Activated naive CD8-positive, alpha-beta T cell treated with anti-CD3 and anti-CD28 coated beads, Interleukin-2, amount 50 U/mL, for 24 hours (primary cell): ENCODE measurements around the gene ADAMTS17.

Experiments used
- ATAC-seq: fragments of 150-1000 bp; cut with Tn5 transposase; one replicate; pipeline ENCODE4 v1.10.0; 2021
- DNase-seq: peaks from one replicate; pipeline ENCODE4 v3.0.0; 2021
- H3K27ac Mint-ChIP-seq: one replicate; pipeline ENCODE4 v1.8.0; 2021; ENCODE audit warnings: mild to moderate bottlenecking, mixed read lengths
- H3K27me3 Mint-ChIP-seq: one replicate; pipeline ENCODE4 v1.8.0; 2021; ENCODE audit warnings: mixed read lengths
- H3K36me3 Mint-ChIP-seq: one replicate; pipeline ENCODE4 v1.8.0; 2021; ENCODE audit warnings: low read depth, mixed read lengths
- H3K4me1 Mint-ChIP-seq: one replicate; pipeline ENCODE4 v1.8.0; 2021; ENCODE audit warnings: mixed read lengths
- H3K4me3 Mint-ChIP-seq: one replicate; pipeline ENCODE4 v1.8.0; 2021; ENCODE audit warnings: mild to moderate bottlenecking, moderate library complexity, mixed read lengths
- H3K9me3 Mint-ChIP-seq: one replicate; pipeline ENCODE4 v1.8.0; 2021; ENCODE audit warnings: mixed read lengths

ADAMTS17 gene

DNA sequence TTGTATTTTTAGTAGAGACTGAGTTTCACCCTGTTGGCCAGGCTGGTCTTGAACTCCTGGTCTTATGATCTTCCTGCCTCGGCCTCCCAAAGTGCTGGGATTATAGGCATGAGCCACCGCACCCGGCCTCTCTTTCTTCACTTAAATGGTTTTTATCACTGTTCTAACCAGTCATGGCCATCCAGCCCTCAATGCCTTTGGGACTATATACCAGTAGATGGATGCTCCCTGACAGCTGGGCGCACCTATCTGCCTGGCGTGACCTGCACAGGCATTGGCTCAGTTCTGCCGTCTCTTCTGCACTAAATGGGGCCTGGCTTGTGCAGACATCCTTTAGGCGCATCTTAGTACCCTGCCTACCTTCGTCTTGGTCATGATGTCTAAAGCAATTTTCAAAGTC lies 233.4 kb downstream of the ADAMTS17 start:
- H3K4me1 Mint-ChIP-seq = peaks cover 29% of the 10 kb centered on the region
- H3K36me3 Mint-ChIP-seq = no peaks in the 10 kb centered on the region
- no peak overlapping the region for H3K4me3 Mint-ChIP-seq
- H3K9me3 Mint-ChIP-seq = no peaks in the 10 kb centered on the region
- no peaks in the 10 kb centered on the region for H3K27me3 Mint-ChIP-seq
- no peak overlapping the region for H3K27ac Mint-ChIP-seq
- DNase-seq (no peak), ATAC-seq (no peak)

GRCh38 chr15:100107606-100108225 lies 234.1 kb downstream of the ADAMTS17 start:
- H3K9me3 Mint-ChIP-seq = no peaks in the 10 kb centered on the region
- no peak overlapping the region for H3K27ac Mint-ChIP-seq

DNA sequence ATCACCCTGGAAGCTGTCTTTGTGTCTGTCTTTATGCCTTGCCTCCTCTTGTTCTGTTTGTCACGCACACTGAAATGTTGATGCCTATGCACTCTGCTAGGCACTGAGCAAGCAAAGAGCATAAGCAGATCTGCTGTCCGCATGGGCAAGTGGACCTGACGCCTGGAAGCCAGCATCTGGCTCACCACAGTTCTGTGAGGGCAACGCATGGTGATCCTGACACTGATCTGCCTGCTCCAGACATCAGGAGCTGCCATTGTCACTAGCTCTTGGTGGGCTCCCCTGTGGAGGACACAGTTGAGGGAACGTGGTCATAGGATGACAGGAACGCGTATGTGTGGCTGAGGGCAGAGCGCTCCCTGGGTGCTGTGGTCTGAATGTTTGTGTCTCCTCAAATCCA lies 234.6 kb downstream of the ADAMTS17 start:
- Mint-ChIP-seq H3K27me3 (no peaks in the 10 kb centered on the region), H3K4me3 (no peak overlapping the region), H3K4me1 (peaks cover 22% of the 10 kb centered on the region), H3K27ac (no peak overlapping the region), H3K36me3 (no peaks in the 10 kb centered on the region), H3K9me3 (no peaks in the 10 kb centered on the region)
- DNase-seq (no peak), ATAC-seq (no peak)

More at GRCh38 chr15:100107606-100108225, 234.1 kb downstream of the ADAMTS17 start:
- Mint-ChIP-seq H3K4me3 (no peak overlapping the region), H3K4me1 (peaks cover 27% of the 10 kb centered on the region), H3K36me3 (no peaks in the 10 kb centered on the region), H3K27me3 (no peaks in the 10 kb centered on the region)
- DNase-seq (no peak), ATAC-seq (no peak)

- H3K27ac Mint-ChIP-seq = no peak overlapping the region
- ATAC-seq (no peak), DNase-seq (no peak)
- no peaks in the 10 kb centered on the region for H3K27me3 Mint-ChIP-seq
- H3K36me3 Mint-ChIP-seq = no peaks in the 10 kb centered on the region
- H3K4me1 Mint-ChIP-seq = peaks cover 17% of the 10 kb centered on the region
- H3K9me3 Mint-ChIP-seq = no peaks in the 10 kb centered on the region
- no peak overlapping the region for H3K4me3 Mint-ChIP-seq
Observed at GRCh38 chr15:100106732-100107131, 235.0 kb downstream of the ADAMTS17 start.

- H3K9me3 Mint-ChIP-seq = no peaks in the 10 kb centered on the region
- no peaks in the 10 kb centered on the region for H3K36me3 Mint-ChIP-seq
- DNase-seq = no peak
- ATAC-seq = no peak
- H3K27me3 Mint-ChIP-seq = no peaks in the 10 kb centered on the region
- peaks cover 2% of the 10 kb centered on the region for H3K4me1 Mint-ChIP-seq
- no peak overlapping the region for H3K27ac Mint-ChIP-seq
- no peak overlapping the region for H3K4me3 Mint-ChIP-seq
Observed at GRCh38 chr15:100105101-100105500, 236.7 kb downstream of the ADAMTS17 start.

DNA sequence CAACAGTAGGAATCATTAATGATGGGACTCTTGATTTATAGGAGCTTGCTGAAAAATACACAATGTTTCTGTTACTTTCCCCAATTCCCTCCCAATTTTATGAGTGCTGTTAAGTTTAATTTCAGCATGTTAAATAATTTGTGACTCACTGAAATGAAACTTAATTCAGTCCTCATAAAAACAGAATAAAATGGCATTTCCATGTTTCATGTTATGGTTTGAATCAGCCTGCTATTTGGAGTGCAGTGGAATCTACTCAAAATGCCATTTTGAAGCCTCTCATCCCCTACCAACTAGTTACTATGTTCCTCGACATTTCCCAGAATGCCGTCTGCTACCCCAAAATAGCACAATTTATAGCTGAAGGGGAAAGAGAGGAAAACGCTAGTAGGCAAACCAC lies 237.5 kb downstream of the ADAMTS17 start:
- Mint-ChIP-seq H3K27ac (no peak overlapping the region), H3K4me3 (no peak overlapping the region), H3K4me1 (no peaks in the 10 kb centered on the region), H3K9me3 (no peaks in the 10 kb centered on the region), H3K36me3 (no peaks in the 10 kb centered on the region), H3K27me3 (no peaks in the 10 kb centered on the region)
- no peak for DNase-seq
- no peak for ATAC-seq

DNA sequence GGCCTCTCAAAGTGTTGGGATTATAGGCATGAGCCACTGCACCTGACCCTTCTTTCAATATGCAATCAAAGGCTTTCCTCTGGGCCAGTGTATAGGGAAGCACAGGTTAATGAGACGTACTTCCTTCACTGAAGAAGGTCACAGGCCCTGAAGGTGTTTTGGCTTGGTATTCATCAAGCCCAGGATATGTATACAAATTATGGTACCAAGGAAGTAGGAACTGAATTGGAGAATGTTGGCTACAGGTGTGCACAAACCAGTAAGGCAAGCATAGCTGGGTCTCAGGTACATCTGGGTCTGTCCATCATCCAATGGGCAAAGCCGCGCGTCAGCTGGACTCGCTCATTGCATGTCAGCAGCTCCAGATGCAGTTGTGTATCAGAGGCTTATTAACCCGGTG lies 237.9 kb downstream of the ADAMTS17 start:
- no peak for DNase-seq
- no peak overlapping the region for H3K4me3 Mint-ChIP-seq
- no peak for ATAC-seq
- no peaks in the 10 kb centered on the region for H3K27me3 Mint-ChIP-seq
- H3K36me3 Mint-ChIP-seq = no peaks in the 10 kb centered on the region
- H3K4me1 Mint-ChIP-seq = no peaks in the 10 kb centered on the region
- no peak overlapping the region for H3K27ac Mint-ChIP-seq
- H3K9me3 Mint-ChIP-seq = no peaks in the 10 kb centered on the region

DNA sequence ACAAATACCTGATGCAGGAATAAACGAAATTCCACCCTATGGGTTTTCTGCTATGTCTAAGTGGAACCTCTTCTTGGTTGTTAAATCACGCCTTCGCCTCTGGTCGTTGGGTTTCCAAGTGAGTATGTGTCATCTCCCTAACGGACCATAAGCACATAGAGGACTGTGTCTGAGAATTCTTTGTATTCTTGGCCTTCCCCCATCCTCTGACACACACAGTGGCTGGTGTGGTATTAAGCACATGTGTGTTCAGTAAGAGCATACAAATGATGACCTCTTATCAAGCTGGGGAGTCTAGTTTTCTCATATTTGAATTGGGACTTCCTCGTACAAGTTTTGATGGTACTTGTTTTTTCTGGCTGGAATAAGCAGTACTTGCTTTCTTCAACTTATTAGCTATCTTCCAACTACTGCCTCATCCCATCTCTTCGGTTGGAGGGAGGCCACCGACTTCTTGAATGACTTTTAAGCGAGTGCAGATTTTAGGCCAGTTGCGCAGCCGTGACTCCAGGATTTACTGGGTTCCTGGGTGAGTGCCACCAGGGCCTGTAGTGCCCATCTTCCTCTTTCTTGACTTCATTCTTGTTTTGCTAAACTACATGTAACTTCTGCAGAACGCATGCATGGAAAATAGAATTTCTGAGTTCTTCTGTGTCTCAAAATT lies 240.2 kb downstream of the ADAMTS17 start:
- H3K4me3 Mint-ChIP-seq = no peak overlapping the region
- H3K27ac Mint-ChIP-seq = no peak overlapping the region
- no peaks in the 10 kb centered on the region for H3K36me3 Mint-ChIP-seq
- DNase-seq (no peak), ATAC-seq (no peak)
- H3K4me1 Mint-ChIP-seq = no peaks in the 10 kb centered on the region
- H3K27me3 Mint-ChIP-seq = no peaks in the 10 kb centered on the region
- H3K9me3 Mint-ChIP-seq = no peaks in the 10 kb centered on the region

GRCh38 chr15:100100926-100101325 lies 240.8 kb downstream of the ADAMTS17 start:
- Mint-ChIP-seq H3K4me3 (no peak overlapping the region), H3K36me3 (no peaks in the 10 kb centered on the region), H3K27me3 (no peaks in the 10 kb centered on the region), H3K27ac (no peak overlapping the region), H3K9me3 (no peaks in the 10 kb centered on the region), H3K4me1 (no peaks in the 10 kb centered on the region)
- no peak for DNase-seq
- no peak for ATAC-seq

DNA sequence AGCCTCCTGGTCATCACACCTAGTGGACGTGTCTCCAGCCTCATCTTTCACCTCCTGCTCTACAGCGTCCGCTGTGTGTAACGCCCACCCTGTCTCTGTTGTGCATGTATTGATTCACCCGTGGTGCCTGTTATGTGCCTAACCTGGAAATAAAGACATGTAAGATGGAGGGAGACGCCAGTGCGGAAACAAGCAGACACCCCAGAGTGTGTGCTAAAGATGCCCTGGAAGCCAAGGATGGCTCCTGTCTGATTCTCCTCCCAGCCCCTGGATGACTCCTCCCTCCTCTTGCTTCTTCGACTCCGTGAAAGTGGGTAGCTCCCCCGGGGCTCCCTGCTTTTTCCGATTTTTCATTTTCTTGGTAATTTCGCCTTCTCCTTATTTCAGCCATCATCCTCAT lies 241.8 kb downstream of the ADAMTS17 start:
- no peaks in the 10 kb centered on the region for H3K4me1 Mint-ChIP-seq
- H3K27ac Mint-ChIP-seq = no peak overlapping the region
- no peak for ATAC-seq
- no peak for DNase-seq
- no peaks in the 10 kb centered on the region for H3K9me3 Mint-ChIP-seq
- H3K4me3 Mint-ChIP-seq = no peak overlapping the region
- no peaks in the 10 kb centered on the region for H3K27me3 Mint-ChIP-seq
- no peaks in the 10 kb centered on the region for H3K36me3 Mint-ChIP-seq

DNA sequence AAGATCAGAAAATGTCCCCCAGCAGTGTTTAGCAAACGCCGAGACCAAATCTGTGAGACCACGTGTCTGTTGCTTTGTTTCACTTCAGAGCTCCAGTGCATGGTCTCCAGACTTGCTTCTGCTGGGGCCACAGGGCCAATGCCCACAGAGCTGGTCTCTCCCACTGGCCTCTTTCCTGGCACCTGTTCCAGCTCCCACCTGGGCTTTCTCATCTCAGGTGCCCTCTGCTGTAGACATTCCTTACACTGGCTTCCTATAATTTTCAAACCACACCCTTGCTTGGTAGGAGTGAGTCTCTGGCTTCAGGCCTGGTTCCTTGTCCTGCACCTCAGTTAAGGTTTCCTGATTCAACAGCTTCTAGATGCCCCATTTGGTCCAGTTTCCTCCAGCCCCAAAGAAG lies 243.1 kb downstream of the ADAMTS17 start:
- Mint-ChIP-seq H3K27me3 (no peaks in the 10 kb centered on the region), H3K27ac (no peak overlapping the region), H3K36me3 (no peaks in the 10 kb centered on the region), H3K4me3 (no peak overlapping the region), H3K9me3 (no peaks in the 10 kb centered on the region), H3K4me1 (no peaks in the 10 kb centered on the region)
- ATAC-seq = no peak
- no peak for DNase-seq

- ATAC-seq (no peak), DNase-seq (no peak)
- Mint-ChIP-seq H3K27me3 (no peaks in the 10 kb centered on the region), H3K4me3 (no peak overlapping the region), H3K36me3 (no peaks in the 10 kb centered on the region), H3K27ac (no peak overlapping the region), H3K4me1 (no peaks in the 10 kb centered on the region), H3K9me3 (no peaks in the 10 kb centered on the region)
Observed at GRCh38 chr15:100097342-100098127, 244.2 kb downstream of the ADAMTS17 start.

GRCh38 chr15:100096700-100097099 lies 245.1 kb downstream of the ADAMTS17 start:
- no peaks in the 10 kb centered on the region for H3K9me3 Mint-ChIP-seq
- DNase-seq = no peak
- H3K4me1 Mint-ChIP-seq = no peaks in the 10 kb centered on the region
- no peaks in the 10 kb centered on the region for H3K27me3 Mint-ChIP-seq
- no peaks in the 10 kb centered on the region for H3K36me3 Mint-ChIP-seq
- no peak overlapping the region for H3K27ac Mint-ChIP-seq
- no peak overlapping the region for H3K4me3 Mint-ChIP-seq
- ATAC-seq = no peak

GRCh38 chr15:100096248-100096600 lies 245.6 kb downstream of the ADAMTS17 start:
- no peak for DNase-seq
- no peak overlapping the region for H3K4me3 Mint-ChIP-seq
- H3K36me3 Mint-ChIP-seq = no peaks in the 10 kb centered on the region
- no peak for ATAC-seq
- H3K27me3 Mint-ChIP-seq = no peaks in the 10 kb centered on the region
- no peaks in the 10 kb centered on the region for H3K4me1 Mint-ChIP-seq
- no peak overlapping the region for H3K27ac Mint-ChIP-seq
- H3K9me3 Mint-ChIP-seq = no peaks in the 10 kb centered on the region

DNA sequence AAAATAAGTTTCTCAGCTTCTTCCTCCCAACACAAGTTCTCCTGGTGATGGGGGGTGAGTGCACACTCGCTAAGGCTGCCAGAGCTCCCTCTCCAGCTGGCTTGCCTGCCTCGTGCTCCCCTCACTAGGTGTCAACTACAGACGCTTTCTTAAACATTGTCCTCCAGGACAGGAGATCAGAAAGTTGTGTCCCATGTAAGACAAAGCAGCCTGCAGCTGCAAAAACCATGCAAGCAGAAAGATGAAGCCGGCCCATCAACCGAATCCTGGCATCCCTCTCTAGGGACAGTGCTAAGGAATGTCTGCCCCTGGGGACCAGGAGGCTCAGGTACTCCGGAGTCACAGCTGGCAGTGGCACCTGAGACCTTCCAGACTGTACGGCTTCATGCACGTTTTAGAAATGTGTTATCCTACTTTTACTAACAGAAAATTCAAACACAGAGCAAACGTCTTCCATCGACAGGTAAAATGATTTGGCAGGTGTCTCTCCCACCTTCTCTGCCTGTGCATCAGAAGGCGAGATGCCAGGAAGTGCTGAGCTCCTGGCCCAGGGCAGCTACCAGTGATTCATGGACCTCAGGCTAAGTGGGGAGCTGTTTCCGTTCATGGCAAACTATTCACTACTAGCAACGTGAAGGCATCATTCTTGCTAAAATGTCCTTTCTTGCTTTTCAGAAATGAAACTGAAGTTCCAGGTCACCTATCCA lies 246.1 kb downstream of the ADAMTS17 start:
- ATAC-seq = no peak
- Mint-ChIP-seq H3K4me3 (no peak overlapping the region), H3K4me1 (no peaks in the 10 kb centered on the region), H3K27me3 (no peaks in the 10 kb centered on the region), H3K9me3 (no peaks in the 10 kb centered on the region), H3K27ac (no peak overlapping the region), H3K36me3 (no peaks in the 10 kb centered on the region)
- DNase-seq = no peak
